Uterus (tissue), 2 donors: ENCODE results near the gene DDA1.

Source experiments
- POLR2A ChIP-seq, 2 donors: fragments of 450-650 bp; IDR thresholded peaks; one replicate each; pipeline ENCODE4 v1.6.1; 2016; ENCODE audit warnings: antibody characterized with exemption in 2 of 2, mild to moderate bottlenecking in 1 of 2, moderate library complexity in 1 of 2
- TF ChIP-seq, protein P1 (sequence below), 4 experiments: fragments of 200-600 bp in 2 of 4; fragments of 450-650 bp in 2 of 4; sonication (generic) in 2 of 4; IDR thresholded peaks; one replicate each; pipeline ENCODE4 v1.5.1; 2016 to 2019; ENCODE audit warnings: antibody characterized with exemption in 4 of 4, mild to moderate bottlenecking in 2 of 4, moderate library complexity in 1 of 4

DNA sequence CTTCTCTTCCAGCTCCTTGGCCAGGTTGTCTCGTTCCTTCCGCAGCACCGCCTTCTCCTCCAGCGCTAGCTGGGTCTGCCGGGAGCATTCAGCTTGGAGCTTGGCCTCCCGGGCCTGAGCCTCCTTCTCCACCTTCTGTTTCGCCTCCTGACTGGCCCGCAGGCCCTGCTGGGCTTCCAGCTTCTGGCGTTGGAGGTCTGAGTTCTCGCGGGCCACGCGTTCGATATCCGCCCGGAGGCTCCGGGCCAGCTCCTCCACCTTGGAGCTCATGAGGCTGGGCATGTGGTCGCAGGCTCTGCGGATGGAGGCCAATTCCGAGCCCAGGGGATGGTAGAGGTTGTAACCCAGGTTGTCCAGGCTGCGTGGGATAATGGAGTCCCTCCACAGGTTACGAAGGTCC, 56.0 kb downstream of the DDA1 start:
- no peak for TF ChIP-seq POLR2A (IDR thresholded peaks at IDR 0.05)
- TF ChIP-seq, protein P1, sequence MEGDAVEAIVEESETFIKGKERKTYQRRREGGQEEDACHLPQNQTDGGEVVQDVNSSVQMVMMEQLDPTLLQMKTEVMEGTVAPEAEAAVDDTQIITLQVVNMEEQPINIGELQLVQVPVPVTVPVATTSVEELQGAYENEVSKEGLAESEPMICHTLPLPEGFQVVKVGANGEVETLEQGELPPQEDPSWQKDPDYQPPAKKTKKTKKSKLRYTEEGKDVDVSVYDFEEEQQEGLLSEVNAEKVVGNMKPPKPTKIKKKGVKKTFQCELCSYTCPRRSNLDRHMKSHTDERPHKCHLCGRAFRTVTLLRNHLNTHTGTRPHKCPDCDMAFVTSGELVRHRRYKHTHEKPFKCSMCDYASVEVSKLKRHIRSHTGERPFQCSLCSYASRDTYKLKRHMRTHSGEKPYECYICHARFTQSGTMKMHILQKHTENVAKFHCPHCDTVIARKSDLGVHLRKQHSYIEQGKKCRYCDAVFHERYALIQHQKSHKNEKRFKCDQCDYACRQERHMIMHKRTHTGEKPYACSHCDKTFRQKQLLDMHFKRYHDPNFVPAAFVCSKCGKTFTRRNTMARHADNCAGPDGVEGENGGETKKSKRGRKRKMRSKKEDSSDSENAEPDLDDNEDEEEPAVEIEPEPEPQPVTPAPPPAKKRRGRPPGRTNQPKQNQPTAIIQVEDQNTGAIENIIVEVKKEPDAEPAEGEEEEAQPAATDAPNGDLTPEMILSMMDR (IDR thresholded peaks at IDR 0.05): no peak
